ENCODE data around the gene TIMP3.
A peak's percentile ranks its signal among the peaks of the same experiment; 100 is the strongest.

- TF ChIP-seq CTCF (IDR thresholded peaks at IDR 0.05) (no peak), POLR2A (IDR thresholded peaks at IDR 0.05) (no peak), POLR2AphosphoS5 (IDR thresholded peaks at IDR 0.05) (peak; percentile 66)
Measured at GRCh38 chr22:32852395-32853251, 51.1 kb downstream of the TIMP3 start.

Measured in gastroesophageal sphincter (tissue), 3 donors.